GM12801 (cell line): ENCODE measurements around the gene DUOX2.

Experiments
- CTCF ChIP-seq: IDR thresholded peaks from one replicate; pipeline ENCODE4 v1.5.1; 2011; ENCODE audit warnings: control low read depth; ENCODE audit not compliant: insufficient read length; ENCODE audit errors: extremely low read depth

DUOX2 gene

GRCh38 chr15:45100884-45101625, 12.9 kb downstream of the DUOX2 start:
- TF ChIP-seq CTCF, result no peak

GRCh38 chr15:45099549-45100165, 14.3 kb downstream of the DUOX2 start:
- no peak for TF ChIP-seq CTCF

- TF ChIP-seq CTCF, result no peak
Observed at GRCh38 chr15:45097466-45097865, 16.5 kb downstream of the DUOX2 start.

- TF ChIP-seq CTCF, result no peak
Observed at GRCh38 chr15:45095661-45096060, 18.3 kb downstream of the DUOX2 start.

- no peak for TF ChIP-seq CTCF
Observed at GRCh38 chr15:45094358-45094730, 19.6 kb downstream of the DUOX2 start.

GRCh38 chr15:45093622-45094357, 20.2 kb downstream of the DUOX2 start:
- TF ChIP-seq CTCF, result no peak

GRCh38 chr15:45093013-45093412, 21.0 kb downstream of the DUOX2 start:
- no peak for TF ChIP-seq CTCF
